HG03460 (cell line): ENCODE results near the gene SCGB2A2.

Experiments used
- ATAC-seq: cut with Tn5 transposase; IDR thresholded peaks from one replicate; pipeline ENCODE4 v1.9.1; 2021; ENCODE audit not compliant: unreplicated experiment

Gene SCGB2A2

DNA sequence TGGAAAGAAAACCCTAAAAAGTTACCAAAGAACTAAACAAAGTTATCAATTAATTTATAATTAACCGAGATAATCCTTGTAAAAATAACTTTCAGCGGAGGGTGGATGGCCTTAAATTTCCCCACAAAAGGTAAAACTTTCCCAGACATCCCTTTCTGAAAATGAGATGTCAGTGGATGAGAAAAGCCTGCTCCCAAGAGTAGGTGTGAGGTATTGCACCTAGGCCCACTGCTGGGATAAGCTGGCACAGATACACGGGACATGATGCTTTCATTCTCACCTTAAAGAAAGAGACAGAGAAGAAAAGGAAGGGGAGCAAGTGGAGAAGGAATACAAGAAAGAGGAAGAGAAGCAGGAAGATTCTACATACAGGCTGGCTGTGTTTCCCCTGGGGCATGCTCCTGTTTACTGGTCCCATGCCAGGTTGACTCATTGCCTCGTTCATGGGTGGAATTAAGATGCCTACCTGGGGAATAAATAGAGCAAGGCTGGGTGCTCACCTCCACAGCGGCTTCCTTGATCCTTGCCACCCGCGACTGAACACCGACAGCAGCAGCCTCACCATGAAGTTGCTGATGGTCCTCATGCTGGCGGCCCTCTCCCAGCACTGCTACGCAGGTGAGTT, at the start of gene SCGB2A2:
TSS of gene SCGB2A2 (plus strand) at position 505 of the 625 bp plus-strand sequence. CDS start at position 564, 59 bp downstream.
- ATAC-seq = no peak

DNA sequence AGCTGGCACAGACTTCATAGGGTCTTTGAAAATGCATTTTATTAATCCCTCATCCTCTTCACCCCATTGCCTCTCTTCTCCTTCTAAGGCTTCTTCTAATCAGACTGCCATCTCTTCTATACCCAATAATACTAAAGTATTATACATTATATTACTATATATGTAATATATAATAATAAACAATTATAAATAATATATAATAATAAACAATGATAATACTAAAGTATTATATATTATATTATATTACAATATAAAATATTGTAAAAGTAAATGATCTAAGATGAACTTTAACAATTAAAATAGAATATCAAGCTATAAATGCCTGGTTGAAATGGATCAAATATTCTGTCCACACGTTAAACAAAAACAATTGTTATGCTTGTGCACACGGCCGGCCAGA, 48.5 kb upstream of the SCGB2A2 start:
- ATAC-seq = no peak

DNA sequence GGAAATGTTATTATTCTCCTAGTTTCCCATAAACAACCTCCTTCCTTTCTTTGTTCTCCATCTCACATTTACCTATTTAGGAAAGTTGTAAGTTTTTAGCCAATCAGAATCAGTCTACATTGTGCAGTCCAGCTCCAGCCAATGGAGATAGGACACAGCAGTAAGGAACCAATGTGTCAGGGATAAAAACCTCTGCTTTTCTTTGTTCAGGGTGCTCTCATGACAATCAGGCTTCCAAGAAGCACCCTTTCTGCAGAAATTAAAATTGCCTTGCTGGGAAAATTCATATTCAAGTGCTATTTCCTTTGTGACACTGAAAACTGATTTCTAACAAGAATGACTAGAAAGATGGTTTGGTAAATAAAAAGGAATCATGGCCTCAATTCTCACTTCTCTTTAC, 46.9 kb upstream of the SCGB2A2 start:
- no peak for ATAC-seq

DNA sequence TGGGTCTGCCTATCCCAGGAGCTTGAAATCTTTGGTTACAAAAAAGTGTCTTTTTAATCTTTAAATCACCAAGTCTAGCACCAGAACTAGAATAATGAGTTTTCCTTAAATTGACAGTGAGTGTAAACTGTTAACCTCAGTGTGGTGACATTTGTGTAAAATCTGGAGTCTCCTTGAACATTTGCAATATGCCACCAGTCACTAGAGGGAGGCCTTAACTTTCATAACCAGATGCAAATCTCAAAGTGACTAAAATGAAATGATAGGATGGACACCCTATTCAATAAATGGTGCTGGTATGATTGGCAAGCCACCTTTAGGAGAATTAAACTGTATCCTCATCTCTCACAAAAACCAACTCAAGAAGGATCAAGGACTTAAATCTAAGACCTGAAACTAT, 36.2 kb upstream of the SCGB2A2 start:
- no peak for ATAC-seq

DNA sequence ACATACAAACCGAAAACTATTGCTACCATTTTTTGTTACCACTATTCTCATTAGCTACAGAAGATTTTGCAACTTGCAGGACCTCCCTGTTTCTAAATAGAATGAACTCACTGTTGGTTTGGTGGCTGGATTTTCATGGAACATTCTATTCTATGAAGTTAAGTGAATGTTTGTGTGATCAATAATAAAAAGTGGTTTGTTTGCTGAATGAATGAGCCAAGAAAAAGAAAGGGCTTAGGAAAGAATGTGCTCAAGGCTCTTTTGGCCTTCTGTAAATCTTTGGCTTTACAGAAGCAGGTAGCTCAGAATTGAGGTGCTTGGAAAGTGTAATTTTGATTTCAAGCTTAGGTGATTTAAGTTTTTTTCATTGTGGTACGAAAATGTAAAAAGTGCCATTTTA, 33.8 kb upstream of the SCGB2A2 start:
- ATAC-seq = no peak

DNA sequence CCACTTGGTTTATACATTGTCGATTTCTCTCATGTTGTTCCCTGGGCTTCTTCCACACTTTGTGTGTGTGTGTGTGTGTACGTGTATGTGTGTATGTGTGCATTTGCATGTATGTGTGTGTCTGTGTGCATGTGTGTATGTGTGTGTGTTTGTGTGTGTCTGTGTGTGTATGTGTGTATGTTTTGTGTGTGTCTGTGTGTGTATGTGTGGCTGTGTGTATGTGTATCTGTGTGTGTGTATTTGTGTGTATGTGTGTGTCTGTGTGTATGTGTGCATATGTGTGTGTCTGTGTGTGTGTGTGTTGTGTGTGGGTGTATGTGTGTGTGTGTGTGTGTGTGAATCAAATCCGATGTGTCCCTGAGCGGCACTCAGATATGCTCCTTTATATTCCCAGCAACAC, 32.5 kb upstream of the SCGB2A2 start:
- ATAC-seq = no peak

DNA sequence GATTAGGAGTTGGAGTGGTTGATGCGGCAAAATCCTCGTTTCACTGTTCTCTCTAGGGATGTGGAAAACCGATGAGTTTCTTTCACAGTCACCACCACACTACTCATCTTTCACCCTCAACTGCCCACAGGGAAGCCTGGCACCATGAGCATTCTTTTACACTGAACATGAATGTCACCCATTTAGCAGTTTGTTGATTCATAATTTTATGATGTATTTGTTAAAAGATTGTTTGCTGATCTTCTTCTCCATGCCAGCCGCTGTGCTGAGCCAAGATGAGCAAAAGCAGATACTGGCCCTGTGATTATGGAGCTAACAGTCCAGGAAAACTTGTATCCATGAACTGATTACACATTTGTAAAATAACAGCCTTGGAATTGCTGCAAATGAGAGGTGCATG, 31.8 kb upstream of the SCGB2A2 start:
- no peak for ATAC-seq

DNA sequence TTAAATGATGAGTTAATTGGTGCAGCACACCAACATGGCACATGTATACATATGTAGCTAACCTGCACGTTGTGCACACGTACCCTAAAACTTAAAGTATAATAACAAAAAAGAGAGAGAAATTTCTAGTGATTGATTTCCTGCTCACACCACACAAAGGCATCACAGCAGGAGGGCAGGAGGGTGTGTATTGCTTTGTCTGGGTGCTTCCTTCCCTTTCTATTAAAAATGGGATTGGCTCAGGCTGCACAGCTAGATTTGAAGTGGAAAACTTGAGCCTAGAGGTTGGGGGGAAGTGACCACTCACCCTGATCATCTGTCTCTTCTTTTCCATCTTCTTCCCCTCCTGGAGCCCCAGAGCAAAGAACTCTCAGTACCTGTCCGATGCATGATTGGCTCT, 28.9 kb upstream of the SCGB2A2 start:
- ATAC-seq = no peak

DNA sequence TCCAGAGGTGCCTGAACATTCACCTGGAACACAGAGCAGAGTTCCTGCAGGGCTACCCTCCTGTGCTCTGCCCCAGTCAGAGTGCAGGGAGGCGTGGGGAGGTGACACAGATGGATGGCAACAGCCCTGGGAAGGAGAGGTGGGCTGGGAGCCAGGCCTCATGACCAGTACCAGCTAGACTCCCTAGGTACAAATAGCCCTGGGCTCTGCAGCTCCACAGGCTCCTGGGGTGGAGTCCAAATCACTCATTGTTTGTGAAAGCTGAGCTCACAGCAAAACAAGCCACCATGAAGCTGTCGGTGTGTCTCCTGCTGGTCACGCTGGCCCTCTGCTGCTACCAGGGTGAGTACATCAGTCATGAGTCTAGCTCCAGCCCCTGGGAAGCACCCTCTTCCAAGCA, 27.9 kb upstream of the SCGB2A2 start, which contains the start of gene SCGB1D2:
TSS of gene SCGB1D2 (plus strand) at position 219 of the 400 bp plus-strand sequence. CDS start at position 288, 69 bp downstream.
- no peak for ATAC-seq

DNA sequence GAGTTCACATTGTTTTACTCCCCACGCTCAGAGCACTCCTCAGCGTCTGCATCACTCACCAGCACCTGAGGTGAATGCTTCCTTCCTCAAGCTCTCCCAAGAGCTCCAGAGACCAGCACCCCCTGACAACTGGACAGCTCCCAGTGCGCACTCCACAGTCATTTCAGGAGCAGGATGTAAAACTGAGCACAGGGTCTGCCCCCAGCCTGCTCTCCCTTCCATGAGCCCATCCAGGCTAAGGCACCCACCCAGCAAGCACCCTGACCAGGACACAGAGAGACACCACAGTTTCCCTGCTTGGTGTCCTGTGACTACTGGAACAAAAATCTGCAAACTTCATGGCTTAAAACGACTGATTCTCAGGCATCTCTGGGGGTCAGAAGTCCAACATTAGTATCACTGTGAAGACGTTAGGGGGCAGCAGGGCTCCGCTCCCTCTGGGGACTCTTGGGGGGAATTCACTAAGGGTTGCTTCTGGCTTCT, 24.6 kb upstream of the SCGB2A2 start:
- ATAC-seq = no peak

DNA sequence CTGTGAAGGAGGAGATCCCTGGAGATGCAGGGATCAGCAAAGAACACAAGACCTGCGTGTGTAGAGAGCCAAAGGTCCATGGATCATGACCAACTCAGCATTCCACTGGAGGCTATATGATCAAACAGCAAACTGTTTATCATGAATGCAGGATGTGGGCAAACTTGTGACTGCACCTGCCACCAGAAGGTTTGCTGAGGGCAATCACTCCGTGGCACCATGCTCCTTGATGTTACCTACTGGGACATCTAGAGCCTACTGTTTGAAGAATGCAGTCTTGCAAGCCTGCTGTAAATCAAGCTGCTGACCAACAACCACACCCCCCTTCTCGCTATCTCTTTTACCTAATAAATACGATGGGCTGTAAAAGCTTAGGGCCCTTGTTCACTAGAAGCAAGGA, 18.3 kb upstream of the SCGB2A2 start:
- no peak for ATAC-seq

DNA sequence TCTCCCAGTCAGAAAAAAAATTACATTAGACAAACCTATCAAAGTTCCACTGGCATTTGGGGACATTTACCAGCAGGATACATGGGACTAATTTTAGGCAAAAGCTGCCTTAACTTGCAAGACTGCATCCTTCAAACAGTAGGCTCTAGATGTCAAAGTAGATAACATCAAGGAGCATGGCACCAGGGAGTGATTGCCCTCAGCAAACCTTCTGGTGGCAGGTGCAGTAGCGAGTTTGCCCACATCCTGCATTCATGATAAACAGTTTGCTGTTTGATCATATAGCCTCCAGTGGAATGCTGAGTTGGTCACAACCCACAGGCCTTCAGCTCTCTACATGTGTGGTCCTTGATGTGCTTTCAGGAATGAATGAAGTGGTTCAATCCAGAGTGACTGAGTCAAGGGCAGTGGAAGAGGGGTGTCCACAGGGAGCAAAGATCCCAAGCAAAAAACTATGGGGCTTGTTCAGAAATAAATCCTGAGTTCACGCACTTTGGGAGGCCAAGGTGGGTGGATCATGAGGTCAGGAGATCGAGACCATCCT, 15.9 kb upstream of the SCGB2A2 start:
- no peak for ATAC-seq

DNA sequence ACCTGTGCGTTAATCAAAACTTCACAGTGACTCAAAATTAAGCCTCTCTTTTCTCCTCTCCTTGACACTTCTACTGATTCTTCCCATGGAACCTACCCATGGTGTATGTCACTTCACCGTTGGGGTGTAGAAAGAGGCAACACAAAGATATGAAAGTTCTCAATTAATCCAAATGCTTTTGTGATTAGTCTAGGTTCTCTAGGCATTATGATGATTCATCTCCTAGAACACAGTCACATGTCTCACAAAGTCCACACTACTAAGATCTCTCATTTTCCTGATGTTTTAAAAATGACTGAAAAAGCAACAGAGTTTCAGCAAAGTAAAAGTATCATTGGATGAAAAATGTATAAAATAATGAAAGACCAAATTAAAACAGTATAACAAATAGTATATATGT, 13.7 kb upstream of the SCGB2A2 start:
- ATAC-seq = no peak

DNA sequence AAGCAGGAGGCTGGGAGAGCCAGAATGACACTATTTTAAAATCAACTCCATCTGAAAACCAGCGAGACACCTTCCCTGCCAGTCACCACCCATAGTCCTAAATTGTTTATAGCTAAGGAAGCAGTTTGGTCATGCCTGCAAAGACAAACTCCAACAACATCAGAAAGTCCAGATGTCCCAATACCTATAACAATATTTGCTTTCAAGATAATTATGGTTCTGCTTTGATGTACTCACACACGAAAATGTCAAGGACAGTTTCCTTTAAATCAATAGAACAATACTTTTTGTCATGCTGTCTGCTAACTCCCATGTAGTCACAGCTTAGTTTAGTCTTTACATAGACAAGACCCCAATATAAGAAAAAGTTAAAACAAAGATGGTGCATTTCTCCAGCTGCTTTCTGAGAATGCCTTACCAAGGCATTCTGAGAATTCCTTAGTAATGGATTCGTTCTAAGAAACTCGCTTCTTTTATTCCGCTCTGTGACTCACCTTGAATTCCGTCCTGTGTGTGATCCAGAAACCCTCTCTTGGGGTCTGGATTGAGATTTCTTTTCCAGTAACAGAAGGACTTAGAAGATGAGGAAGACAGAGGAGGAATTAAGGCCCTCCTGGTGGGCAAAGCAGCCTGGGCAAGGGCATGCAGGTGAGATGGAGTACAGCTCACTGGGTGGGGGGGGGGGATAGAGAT, 9.6 kb upstream of the SCGB2A2 start:
- no peak for ATAC-seq

DNA sequence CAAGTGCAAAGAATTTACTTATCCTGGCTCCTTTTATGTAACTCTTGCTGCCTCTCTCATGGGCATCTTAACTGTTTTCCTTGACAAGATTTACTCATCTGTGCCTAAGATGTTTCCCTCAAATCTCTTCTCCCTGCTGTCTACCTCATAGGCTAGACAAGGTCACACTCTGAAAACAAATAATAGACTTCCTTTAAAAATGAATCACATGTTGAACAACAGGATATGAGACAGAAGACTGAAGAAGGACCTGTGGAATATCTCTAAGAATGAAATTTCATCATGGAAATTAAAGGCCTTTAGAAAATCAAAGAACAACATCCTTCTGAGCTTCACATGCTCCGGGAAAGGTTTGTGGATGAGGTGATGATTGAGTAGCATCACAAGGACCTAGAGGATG, 6.0 kb upstream of the SCGB2A2 start:
- no peak for ATAC-seq

DNA sequence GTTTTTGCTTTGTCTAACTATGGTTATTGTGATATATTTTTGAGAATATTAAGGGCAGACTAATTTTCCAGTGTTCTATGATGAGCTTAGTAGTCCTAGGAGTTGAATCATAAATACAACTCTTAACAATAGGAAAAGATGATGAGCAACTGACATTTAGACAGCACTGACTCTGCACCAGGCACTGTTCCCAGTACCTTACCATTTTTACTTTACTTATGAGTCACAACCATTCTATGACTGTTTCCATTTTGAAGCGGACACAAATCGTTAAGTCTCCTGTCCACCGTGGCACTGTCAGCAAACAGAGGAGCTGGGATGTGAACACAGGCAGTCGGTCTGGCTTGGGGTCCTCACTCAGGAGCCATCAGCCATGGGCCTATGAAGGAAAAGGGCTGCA, 3.4 kb upstream of the SCGB2A2 start:
- no peak for ATAC-seq

DNA sequence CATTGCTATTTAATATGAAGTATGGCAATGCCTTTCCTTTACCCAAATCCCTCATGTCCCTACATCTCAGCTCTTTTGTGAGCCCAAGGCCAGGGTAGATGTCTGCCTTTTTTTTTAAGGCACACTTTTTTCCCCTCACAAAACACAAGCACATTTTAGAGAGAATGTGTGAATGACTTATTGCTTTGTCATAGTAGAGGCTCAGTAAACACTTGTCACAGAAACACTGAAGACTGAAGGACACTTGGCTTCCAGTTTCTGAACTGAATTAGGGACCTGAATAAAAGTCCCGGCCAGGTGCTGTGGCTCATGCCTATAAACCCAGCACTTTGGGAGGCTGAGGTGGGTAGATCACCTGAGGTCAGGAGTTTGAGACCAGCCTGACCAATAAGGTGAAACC, 2.9 kb upstream of the SCGB2A2 start:
- ATAC-seq = no peak

DNA sequence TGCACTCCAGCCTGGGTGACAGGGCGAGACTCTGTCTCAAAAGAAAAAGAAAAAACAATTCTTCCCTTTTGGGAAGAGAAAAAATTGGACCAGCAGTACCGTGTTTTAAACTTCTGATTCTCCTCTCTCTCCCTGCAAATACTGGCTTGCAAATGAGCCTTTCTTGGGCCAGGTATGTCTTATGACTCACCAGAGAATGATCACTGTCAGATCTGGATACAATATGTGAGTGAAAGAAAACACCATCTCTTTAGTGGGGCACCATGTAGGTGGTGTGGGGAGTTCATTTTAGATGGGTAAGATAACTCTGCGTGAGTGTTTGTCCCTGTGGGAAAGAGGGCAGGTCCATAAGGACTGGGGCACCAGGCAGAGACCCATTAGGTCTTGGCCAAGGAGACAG, 2.4 kb upstream of the SCGB2A2 start:
- no peak for ATAC-seq

DNA sequence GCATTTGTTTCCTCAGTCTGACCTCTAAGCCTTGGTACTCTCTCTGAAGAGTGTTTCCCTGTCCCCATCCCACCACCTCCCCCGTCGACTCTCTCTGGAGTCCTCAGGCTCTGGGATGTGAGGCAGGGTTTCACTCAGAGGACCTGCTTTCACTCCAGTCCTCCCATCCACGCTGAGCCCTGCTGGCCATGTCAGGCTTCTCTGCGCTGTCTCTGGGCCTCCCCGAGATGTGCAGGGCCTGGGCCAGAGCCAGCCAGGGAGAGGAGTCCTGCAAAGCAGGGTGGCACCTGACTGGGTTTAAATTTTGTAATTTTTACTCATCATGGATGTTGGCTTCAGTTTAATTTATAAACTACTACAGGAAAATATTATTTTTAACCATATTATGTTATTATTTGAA, 3.3 kb downstream of the SCGB2A2 start:
- ATAC-seq = no peak

DNA sequence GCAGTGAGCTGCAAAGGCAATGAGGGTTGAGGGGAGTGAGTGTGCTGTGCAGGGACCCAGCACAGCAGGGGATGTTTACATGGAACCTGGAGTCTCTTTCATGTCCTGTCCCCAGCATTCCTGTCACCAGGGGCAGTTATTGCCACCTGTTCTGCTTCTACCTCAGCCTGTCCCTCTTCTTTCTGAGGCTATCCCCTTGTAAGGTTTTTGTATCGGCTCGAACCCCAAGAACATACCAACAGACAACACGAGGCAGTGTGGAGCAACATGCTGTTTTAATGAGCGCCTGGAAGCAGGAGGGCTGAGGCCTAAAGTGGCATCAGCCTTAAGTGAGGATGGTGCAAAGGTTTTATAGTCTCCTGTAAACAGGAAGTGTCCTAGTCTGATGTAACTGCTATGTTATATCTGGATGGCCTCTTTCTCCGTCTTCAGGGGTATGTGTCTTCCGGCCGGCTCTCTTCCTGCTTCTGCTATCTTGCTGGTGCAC, 3.9 kb downstream of the SCGB2A2 start:
- ATAC-seq = no peak

DNA sequence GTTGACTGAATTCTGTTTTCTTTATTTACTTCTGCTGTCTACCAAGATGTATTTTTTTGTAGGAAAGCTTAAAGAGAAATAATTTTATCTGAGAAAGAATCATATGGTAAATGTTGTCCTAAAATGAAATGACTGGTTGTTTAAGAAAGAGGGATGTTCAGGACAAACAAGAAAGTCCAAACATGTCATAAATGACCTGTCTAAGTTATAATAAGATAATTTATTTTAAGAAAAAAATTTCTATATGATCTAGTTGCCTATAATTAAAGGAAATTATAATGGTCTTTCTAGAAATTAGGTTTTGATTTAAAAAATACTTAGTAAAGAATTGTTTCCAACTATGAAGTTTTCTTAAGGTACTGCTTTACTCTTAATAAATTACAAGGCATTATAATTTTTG, 10.5 kb downstream of the SCGB2A2 start:
- no peak for ATAC-seq

DNA sequence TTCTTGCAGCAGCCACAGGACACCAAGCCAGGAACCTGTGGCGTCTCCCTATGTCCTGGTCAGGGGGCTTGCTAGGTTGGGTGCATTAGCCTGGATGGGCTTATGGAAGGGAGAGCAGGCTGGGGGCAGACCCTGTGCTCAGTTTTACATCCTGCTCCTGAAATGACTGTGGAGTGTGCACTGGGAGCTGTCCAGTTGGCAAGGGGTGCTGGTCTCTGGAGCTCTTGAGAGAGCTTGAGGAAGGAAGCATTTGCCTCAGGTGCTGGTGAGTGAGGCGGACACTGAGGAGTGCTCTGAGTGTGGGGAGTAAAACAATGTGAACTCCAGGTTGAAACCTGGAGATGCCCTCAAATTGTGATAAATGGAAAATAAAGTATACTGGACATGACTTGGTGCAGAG, 25.5 kb downstream of the SCGB2A2 start:
- no peak for ATAC-seq
